ENCODE measurements around the gene LNPEP.
A peak's percentile ranks its signal among the peaks of the same experiment; 100 is the strongest.

Gene LNPEP

DNA sequence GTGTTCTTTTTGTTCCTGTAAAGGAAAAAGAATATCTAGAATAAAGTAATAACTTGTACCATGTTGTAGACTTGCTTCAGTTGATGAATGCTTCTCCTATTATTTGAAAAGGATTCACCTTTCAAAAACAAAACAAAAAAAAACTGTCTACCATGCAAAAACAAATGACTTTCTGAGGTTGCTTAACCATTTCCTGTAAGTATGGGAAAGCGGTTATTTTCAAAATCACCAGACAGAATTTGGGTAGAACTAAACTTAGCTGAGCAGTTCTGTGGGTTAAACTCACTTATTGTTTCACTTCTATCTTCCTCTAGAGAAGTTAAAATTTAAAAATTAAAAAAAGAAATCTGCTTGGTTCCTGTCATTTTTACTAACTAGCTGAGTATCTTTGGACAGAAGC lies 25.2 kb downstream of the LNPEP start:
- no peak for DNase-seq (ENCODE audit: low spot score)

DNA sequence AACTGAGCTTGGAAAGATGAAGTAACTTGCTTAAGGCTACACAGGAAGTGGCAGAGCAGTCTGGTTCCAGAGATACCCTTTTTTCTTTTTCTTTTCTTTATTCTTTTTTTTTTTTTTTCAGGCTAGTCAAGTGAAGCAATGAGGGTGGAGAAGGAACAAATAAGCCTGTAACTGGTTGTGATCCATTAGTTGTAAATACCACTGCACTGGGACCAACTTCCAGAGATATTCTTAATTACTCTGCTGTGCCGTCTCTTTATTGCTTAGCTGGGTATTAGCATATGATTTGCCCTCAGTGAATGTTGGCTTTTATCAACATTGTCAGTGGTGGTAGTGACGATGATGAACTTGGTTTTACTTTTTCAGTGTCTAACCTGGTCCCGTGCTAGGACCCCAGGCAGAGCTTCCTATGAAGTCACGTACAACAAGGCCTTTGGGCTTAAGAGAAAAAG lies 26.7 kb downstream of the LNPEP start:
- no peak for DNase-seq (ENCODE audit: low spot score)

DNA sequence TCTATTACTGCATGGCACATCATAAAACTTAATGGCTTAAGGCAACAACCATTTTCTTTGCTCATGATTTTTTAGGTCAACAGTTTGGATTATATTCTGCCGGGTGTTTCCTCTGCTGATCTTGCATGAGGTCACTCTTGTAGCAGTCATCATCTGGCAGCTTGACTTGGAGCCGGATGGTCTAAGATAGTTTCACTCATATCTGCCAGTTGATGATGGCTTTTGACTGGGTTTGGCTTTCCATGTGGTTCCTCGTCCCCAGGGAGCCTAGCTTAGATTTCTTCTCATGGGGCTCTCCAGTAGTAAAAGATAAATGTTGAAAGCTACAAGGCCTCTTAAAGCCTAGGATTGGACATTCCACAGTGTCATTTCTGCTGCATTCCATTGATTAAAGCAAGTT lies 27.4 kb downstream of the LNPEP start:
- peak; percentile 58 for DNase-seq (ENCODE audit: low spot score)

DNA sequence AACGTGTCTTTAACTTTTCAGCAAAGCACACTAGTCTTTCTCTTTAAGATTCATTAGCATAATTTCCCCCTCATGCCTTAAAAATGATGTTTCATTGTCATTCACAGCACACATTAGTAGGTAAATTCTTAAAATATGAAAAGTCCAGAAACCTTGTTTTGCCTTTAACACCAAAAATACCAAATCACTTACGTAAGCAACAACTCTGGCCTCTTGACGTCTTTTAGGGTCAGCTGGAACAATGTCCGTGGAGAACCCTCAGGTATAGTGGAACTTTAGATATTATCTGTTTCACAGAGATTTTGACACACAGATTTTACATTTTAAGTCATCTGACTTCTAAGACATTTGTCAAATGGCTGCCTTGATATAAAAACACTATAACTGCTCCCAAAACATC lies 30.9 kb downstream of the LNPEP start:
- DNase-seq (ENCODE audit: low spot score): no peak

DNA sequence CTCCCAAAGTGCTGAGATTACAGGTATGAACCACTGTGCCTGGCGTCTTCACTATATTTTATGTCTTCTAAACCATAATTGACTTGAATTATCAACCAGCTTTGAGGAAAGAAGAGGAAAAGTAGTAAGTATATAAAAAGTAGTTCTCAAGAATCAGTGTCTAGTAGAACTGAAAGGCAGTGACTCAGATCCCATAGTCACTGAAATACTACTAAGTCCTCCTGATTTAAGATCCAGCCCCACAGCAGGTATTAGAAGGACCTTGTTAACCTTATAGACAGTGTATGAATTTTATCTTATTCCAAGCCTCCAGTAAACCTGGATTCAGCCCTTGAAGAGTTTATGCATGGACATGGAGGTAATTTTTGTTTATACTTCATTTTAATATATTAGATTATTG lies 31.5 kb downstream of the LNPEP start:
- no peak for DNase-seq (ENCODE audit: low spot score)

DNA sequence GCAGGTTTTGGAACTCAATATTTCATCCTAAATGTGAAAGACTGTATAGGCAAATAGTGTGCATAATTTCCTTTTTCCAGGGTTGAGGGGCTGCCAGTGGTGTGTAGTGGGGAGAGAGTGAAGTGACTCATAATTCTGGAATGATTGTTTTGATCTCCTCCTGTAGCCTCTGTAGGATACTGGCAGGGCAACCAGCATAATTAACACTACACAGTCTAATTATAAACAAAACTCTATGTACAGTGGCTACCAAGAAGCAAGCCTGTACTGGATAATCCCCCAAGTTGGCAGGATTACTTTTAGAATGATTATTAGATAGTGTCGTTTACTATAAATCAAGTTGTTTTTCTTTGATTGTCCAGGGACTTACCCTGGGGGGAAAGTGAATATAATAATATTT lies 32.2 kb downstream of the LNPEP start:
- DNase-seq (ENCODE audit: low spot score): no peak

DNA sequence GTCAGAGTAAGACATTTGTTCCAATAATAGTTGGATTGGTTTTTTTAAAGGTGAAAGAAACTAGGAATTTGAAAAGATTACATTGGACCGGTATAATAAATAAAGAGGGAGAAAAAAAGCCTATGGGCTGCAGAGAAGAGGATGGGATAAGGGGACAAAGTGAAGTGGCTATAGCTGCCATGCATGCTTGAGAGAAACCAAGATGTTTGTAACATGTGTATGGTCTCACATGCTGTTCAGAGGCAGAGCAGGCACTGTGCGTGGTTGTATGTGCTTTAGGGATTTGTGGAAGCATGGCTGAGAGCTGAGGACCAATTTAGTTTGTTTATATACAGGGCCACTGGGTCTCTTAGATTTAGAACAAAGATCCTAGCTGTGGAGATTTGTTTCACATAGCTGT lies 32.7 kb downstream of the LNPEP start:
- DNase-seq (ENCODE audit: low spot score): no peak

DNA sequence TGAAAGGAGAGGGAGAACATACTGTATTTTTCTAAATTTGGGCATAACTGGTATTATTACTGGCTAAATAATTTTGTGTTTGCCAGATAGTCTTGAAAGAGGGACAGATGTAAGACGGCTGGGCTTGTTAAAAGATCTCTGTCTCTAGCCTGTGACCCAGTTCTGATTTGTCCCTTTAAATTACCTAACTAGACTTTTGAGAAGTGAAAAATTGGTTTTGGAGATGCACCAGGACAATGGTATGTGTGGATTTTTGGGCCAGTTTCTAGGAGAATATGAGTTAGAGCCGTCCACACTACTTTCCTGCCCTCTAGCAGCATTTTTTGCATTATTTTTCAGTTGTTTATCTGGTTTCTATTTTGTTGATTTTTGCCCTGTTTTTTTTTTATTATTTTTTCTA lies 33.5 kb downstream of the LNPEP start:
- no peak for DNase-seq (ENCODE audit: low spot score)

DNA sequence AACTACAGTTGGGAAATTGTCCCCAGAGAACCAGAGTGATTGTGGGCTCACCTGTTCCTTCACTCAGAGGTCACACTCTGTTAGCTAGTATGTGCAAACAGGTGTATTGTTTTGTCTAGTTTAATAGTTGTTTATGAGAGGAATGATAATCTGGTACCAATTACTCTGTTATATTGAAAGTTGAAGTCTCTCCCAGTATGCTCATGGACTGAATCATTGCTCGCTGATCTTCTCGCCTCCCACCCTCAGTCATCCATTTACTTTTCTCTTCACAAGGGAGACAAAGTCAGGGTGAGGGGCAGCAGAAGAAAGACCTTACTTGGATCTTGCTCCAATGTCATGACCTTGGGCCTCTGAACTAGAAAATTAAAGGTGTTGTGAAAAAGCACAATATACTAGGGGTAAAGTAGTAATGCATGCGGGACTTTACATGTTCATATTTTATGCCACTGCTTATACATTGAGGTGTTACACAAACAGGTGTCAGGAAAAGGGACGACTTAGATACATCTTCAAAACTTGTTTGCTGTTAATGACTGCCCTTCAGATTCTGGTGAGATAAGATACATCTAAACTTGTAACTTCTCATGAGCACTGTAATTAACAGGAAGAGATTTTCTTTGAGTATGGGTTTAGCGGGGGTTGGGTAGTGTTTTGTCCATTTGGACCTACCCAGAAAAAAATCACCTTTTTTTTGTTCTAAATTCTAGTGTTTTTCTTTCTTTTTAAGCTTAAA lies 36.9 kb downstream of the LNPEP start:
- no peak for DNase-seq (ENCODE audit: low spot score)

DNA sequence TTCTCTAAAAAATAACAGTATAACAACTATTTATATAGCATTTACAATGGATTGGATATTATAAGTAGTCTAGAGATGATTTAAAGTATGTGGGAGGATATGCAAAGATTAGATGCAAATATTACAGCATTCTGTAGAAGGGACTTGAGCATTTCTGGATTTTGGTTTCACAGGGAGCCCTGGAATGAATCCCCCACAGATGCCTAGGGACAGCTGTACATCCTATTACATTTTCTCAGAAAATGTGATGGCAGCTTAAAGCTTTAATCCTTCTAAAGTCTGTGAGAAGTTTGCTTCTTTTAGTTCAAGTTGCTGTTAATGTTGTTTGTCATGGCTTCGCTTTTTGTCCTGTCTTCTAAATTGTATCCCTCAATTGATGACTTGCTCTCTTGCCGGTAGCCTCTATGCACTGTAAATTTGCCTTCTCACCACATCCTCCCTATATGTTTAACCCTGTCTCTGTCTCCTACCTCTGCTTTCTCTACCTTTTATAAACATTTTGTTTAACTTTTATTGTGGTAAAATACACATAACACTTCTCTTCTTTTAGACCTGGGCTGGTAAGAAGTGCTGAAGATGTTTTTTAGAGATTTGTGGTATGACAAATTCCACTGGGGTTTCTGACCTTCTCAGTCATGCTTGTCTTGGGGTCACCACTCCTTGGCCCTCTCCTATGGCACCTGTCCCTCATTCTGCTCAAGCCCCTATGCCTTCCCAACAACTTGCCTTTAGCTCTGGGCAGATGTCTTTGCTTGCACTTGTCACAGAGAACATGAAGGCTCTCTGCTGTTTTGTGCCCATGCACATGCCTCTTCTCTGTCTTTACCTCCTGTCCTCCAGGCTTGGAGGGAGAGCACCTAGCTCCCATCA lies 37.9 kb downstream of the LNPEP start:
- no peak for DNase-seq (ENCODE audit: low spot score)

DNA sequence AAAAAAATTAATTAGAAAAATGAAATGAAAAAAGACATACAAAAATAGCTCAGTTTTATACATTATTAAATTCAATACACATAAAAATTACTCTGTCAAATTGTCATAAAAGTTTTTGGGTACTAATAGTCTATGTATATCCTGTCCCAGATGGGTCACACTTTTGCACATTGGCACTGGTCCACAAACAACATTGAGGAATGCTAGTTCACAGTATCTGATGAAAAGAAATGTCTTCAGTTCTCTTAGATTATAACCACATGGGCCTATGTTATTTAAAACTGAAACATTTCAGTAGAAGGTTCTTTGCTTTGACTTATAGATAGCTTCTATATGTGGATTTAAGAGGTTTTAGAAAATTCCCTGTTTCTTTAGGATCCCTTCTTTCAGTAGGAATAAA lies 39.8 kb downstream of the LNPEP start:
- DNase-seq (ENCODE audit: low spot score): no peak

DNA sequence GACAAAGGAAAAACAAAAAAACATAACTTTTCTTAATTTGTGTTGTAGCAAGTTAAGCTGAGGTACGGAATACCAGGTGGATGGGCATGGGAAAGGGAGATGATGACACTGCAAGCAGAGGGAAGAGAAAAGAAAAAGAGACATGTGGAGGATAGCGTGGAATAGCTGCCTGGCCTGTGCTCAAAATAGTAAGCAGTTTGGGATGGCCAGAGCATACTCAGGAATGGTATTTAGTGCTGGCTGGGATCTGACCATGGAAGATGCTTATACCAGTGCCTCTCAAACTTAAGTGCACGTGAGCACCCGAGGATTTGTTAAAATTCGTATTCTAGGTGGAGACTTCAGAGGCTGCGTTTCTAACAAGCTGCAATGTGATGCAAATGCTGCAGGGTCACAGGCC lies 41.3 kb downstream of the LNPEP start:
- no peak for DNase-seq (ENCODE audit: low spot score)

DNA sequence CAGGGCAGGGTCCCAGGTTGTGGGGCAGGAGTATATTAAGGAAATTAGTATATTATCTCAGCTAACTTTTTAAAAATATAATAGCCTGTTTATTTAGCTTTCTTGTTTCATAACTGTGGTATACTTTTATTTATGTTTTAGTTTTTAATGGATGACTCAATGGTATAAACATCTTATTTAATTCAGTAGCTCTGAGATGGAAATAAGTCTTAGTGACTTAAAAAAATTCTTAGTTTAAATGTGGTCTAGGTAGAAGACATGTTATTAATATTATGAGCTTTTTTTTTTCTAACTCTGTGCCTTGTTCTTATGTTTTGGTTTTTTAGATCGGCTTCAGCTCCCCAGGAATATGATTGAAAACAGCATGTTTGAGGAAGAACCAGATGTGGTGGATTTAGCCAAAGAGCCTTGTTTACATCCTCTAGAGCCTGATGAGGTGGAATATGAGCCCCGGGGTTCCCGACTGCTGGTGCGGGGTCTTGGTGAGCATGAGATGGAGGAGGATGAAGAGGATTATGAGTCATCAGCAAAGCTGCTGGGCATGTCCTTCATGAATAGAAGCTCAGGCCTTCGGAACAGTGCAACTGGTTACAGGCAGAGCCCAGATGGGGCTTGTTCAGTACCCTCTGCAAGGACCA lies 43.1 kb downstream of the LNPEP start:
- DNase-seq (ENCODE audit: low spot score): no peak

DNA sequence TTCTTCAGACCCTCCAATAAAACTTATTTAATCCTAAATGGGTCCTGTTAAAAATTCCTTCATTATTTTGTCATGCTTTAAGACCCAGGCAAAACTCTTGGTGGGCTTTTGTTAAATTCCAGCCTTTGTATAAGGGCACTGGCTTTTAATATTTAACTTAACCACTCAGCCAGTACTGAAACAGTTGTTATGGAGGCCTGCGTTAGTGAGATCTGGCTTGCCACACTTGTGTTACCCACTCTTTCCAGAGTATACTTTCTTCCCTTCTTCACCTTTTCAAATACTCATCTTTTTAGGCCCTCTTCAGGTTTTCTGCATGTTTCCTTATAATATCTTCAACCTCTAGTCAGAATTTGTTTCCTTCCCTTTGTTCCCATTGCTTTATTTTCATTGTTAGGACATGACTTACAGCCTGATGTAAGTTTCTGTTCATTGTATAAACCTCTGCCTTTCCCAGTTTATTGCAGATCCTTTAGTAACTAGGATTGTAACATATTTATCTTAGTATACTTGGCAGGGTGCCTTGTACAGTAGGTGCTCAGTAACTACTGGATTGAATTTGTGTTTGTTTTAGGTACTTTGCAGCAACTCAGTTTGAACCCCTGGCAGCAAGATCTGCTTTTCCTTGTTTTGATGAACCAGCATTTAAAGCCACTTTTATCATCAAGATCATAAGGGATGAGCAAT lies 48.8 kb downstream of the LNPEP start:
- DNase-seq (ENCODE audit: low spot score): no peak

DNA sequence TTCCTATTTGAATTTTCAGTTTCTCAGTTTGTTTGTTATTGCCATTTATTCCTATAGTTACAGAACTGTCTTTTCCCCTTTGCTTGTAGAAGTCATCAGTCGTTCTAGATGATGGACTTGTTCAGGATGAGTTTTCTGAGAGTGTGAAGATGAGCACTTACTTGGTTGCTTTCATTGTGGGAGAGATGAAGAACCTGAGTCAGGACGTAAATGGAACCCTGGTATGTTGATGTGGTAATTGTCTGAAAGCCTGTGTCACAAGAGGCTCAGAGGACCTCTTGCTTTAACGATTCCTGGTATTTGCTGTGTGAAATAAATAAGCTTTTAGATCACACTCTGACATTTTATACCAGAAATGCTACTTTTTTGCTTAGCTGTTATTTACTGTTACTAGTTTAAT lies 50.6 kb downstream of the LNPEP start:
- DNase-seq (ENCODE audit: low spot score): no peak

DNA sequence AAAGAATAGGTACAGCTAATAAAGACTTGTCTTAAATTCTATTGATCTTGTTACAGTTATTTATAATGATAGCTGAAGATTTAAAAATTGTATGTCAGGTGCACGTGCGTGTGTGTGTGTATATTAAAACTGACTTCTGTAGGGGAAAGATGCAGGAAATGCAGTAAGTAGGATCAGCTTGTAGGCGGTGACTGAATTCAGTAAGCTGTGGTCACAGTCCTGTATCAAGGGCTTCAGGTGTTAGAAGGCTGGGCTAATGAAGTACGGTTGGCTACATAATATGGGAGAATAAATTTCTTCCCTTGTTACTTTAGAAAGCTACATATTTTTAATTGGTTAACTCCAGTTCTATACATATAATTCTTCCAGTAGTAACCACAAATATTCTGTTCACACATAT lies 54.2 kb downstream of the LNPEP start:
- DNase-seq (ENCODE audit: low spot score): no peak

DNA sequence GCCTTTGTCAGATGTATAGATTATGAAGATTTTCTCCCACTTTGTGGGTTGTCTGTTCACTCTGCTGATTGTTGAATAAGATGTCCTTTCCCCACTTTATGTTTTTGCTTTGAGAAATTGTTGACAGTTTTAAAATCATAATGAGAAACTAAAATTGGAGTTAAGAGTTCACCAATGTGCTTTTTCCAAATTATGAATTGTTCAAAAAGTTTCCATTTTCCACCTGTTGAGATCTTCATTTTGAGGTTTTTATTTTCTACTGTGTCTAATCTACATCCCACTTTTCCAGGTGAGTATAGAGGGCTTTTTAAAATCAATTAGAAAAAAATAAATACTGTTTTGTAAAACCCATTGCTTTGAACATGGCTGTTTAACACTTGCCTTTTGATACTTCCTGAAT lies 55.8 kb downstream of the LNPEP start:
- DNase-seq (ENCODE audit: low spot score): no peak

DNA sequence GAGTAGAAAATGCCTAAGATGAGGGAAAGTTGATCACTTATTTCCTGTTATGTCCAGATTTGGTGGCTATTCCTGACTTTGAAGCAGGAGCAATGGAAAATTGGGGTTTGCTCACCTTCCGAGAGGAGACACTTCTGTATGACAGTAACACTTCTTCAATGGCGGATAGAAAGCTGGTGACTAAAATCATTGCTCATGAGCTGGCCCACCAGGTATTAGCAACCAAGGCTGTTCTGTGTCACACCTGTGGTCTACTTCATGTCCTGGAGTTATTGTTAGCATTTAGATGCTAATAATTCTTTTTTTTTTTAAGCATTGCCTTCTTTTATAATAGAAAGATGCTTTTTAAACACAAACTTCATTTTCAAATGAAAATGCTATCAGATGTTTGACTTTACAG lies 57.9 kb downstream of the LNPEP start:
- DNase-seq (ENCODE audit: low spot score): no peak

DNA sequence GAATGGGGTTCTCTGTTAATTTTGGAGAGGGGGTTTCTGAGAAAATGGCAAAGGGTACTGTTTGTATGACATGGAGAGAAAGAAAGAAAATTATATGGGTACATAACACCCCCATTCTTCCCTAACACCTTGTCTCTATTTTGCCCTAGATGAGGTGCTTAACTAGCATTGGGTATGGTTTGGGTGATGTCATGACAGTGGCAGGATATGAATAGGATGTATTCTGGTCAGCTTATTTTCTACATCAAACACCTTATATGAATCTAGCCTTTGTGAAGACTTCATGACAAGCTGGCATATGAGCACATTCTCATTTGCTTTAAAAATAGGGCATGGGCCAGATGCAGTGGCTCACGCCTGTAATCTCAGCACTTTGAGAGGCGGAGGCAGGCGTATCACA lies 58.6 kb downstream of the LNPEP start:
- DNase-seq (ENCODE audit: low spot score): no peak

DNA sequence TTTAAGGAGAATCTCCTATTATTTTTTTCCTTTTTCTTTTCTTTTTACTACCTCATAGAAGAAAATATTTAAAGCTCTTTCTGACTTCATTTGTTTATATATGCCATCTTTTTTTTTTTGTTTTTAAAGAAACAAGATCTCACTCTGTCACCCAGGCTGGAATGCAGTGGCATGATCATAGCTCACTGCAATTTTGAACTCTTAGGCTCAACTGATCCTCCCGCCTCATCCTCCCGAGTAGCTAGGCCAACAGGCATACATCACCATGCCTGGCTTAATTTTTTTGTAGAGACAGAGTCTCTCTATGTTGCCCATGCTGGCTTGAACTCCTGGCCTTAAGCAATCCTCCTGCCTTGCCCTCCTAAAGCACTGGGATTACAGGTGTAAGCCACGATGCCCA lies 59.5 kb downstream of the LNPEP start:
- no peak for DNase-seq (ENCODE audit: low spot score)

DNA sequence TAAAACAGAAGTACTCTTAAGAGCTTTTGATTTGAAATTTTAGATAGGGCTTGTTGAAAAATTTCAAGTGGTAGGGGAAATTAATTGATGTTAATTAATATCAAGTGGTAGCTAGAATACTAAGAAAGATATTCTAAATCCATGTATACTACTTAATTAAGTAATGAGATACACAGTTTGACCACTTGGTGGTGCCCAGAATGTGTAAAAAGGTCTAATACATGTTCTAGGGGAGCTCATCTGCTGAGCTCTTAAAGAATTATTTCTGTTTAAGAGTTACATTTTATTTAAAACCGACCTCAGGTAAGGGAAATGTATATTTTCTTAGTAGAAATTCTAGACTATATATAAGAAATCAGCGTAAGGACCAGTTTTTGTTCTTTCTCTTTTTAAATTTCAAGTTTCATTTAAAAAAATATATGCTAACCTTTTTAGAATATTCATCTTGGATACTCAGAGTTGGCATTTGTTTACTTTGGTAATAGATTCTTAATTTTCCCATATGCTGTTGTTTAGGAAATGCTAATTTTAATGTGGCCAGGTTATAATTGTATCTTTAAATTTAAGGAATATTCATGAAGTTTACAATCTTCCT lies 61.5 kb downstream of the LNPEP start:
- DNase-seq (ENCODE audit: low spot score): peak; percentile 75

DNA sequence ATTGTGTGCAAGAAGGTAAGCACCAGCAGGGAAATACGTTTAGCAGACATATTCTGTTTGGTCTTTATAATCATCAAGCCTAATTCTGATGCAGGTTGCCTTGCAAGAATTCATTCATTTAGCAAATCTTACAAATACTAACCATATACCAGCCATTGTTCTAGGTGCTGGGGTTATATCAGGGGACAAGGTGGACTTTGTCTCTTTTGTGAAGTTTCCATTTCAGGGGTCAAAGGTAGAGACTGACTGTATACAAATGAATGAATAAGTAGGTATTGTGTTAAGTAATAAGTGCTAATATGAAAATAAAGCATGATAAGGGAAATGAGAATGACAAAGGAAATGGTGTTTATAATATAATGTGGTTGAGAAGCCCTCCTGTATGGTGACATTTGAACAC lies 64.0 kb downstream of the LNPEP start:
- DNase-seq (ENCODE audit: low spot score): no peak
